CD4-positive, alpha-beta T cell treated with Interleukin-21 for 1 hour (primary cell): ENCODE data around the gene CLEC9A.

Experiments
- DNase-seq: peaks from one replicate; pipeline ENCODE4 v3.0.0-alpha.2; 2020

CLEC9A gene

GRCh38 chr12:10113075-10113474 is 82.6 kb downstream of the CLEC9A start:
- no peak for DNase-seq

DNA sequence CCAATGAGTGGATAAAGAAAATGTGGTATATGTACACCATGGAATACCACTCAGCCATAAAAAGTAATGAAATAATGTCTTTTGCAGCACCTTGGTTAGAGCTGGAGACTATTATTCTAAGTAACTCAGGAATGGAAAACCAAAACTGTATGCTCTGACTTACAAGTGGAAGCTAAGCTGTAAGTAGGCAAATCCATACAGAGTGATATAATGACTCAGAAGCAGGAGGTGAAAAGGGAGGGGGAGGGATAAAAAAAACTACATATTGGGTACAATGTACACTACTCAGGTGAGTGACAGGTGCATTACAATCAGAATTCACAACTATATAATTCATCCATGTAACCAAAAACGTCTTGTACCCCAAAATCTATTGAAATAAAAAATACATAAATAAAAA is 83.4 kb downstream of the CLEC9A start:
- no peak for DNase-seq

DNA sequence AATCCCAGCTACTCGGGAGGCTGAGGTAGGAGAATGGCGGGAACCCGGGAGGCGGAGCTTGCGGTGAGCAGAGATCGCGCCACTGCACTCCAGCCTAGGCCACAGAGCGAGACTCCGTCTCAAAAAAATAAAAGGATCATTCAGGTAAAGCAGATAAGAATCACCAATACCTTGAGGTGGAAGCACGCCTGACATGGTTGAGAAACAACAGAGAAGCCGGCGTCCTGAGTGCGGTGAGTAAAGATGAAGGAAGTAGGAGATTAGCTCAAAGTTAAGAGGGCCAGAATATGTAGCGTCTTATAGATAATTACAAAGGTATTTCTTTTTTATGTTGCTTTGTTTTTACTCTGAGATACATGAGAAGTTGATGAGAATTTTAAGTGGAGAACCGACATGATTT is 84.8 kb downstream of the CLEC9A start:
- no peak for DNase-seq
